DOHH2 (cell line): Measurements from ENCODE around the gene APLF.

ENCODE experiments used
- H3F3A ChIP-seq: fragments of 200-600 bp; sonication (generic), shearing (Covaris generic); 2 replicates; pipeline ENCODE4 v1.6.0; 2016; ENCODE audit warnings: antibody characterized with exemption, mild to moderate bottlenecking; ENCODE audit not compliant: control insufficient read depth, insufficient read depth
- H3K27ac ChIP-seq: fragments of 200-600 bp; sonication (generic); 2 replicates; pipeline ENCODE4 v1.5.1; 2014; ENCODE audit warnings: low read depth, mild to moderate bottlenecking, low read length, moderate library complexity
- H3K27me3 ChIP-seq: fragments of 200-600 bp; sonication (generic); 2 replicates; pipeline ENCODE4 v1.6.1; 2014; ENCODE audit warnings: mild to moderate bottlenecking, low read length, mixed read lengths; ENCODE audit not compliant: control insufficient read depth
- H3K36me3 ChIP-seq: fragments of 200-600 bp; sonication (generic); 2 replicates; pipeline ENCODE4 v1.6.1; 2014; ENCODE audit warnings: mild to moderate bottlenecking, low read length, moderate library complexity, mixed read lengths; ENCODE audit not compliant: control insufficient read depth
- H3K4me1 ChIP-seq: fragments of 200-600 bp; sonication (generic); 2 replicates; pipeline ENCODE4 v1.6.1; 2014; ENCODE audit warnings: mild to moderate bottlenecking, low read length, mixed read lengths; ENCODE audit not compliant: control insufficient read depth
- H3K4me2 ChIP-seq: fragments of 200-600 bp; sonication (generic); 2 replicates; pipeline ENCODE4 v1.6.0; 2014; ENCODE audit warnings: mild to moderate bottlenecking, low read length, moderate library complexity
- H3K4me3 ChIP-seq: fragments of 200-600 bp; sonication (generic); 2 replicates; pipeline ENCODE4 v1.5.1; 2014; ENCODE audit warnings: mild to moderate bottlenecking, low read length, mixed read lengths
- H3K79me2 ChIP-seq: fragments of 200-600 bp; sonication (generic); 2 replicates; pipeline ENCODE4 v1.6.1; 2014; ENCODE audit warnings: mild to moderate bottlenecking, low read length, mixed read lengths; ENCODE audit not compliant: control insufficient read depth
- H3K9me2 ChIP-seq: fragments of 200-600 bp; sonication (generic); replicated peaks from 2 replicates; pipeline ENCODE4 v1.6.1; 2014; ENCODE audit warnings: mild to moderate bottlenecking, low read length, mixed read lengths; ENCODE audit not compliant: control insufficient read depth
- H3K9me3 ChIP-seq: fragments of 200-600 bp; sonication (generic); 2 replicates; pipeline ENCODE4 v1.6.1; 2014; ENCODE audit warnings: antibody characterized with exemption, low read length, mixed read lengths; ENCODE audit not compliant: control insufficient read depth, insufficient read depth
- H4K20me1 ChIP-seq: fragments of 200-600 bp; sonication (generic); 2 replicates; pipeline ENCODE4 v1.6.0; 2014; ENCODE audit warnings: low read depth, mild to moderate bottlenecking, antibody characterized with exemption, low read length, moderate library complexity; ENCODE audit not compliant: control insufficient read depth, insufficient read depth
- EZH2phosphoT487 ChIP-seq: fragments of 200-600 bp; sonication (generic); IDR thresholded peaks from 2 replicates; pipeline ENCODE4 v1.6.1; 2017; ENCODE audit warnings: borderline replicate concordance, mild to moderate bottlenecking, antibody characterized with exemption, low read length, moderate library complexity, mixed read lengths
- TF ChIP-seq, protein P1 (sequence below): fragments of 200-600 bp; sonication (generic); IDR thresholded peaks from one replicate; pipeline ENCODE4 v1.5.1; 2014; ENCODE audit warnings: antibody characterized with exemption, mild to moderate bottlenecking, low read depth, low read length; ENCODE audit not compliant: poor library complexity, severe bottlenecking

The APLF gene

DNA sequence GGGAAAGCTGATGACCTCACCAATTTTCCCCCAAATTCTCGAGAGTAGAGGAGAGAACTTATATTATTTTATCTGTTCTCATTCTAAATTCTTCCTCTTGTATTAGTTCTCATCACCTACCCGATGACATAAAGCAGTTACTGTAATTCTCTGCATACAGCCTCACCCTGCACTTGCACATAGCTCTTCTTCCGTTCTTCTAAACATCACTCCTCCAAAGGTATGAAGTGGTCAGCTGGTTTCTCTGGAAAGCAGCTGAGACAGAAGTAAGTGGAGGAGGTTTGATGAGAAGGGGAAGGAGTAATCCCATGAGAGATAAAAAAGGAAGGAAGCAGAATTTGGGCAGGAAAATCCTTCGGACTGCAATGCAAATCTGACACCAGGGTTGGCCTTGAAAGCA lies 39.3 kb upstream of the APLF start:
- Histone ChIP-seq H3F3A (no peaks in the 10 kb centered on the region; the same call in 1 of the 2 replicates), H3K4me3 (no peak overlapping the region), H3K9me3 (peaks cover 11% of the 10 kb centered on the region; the same call in 1 of the 2 replicates), H3K27me3 (no peaks in the 10 kb centered on the region), H3K27ac (no peak overlapping the region), H4K20me1 (no peaks in the 10 kb centered on the region), H3K79me2 (no peaks in the 10 kb centered on the region), H3K9me2 (no peaks in the 10 kb centered on the region), H3K4me1 (peaks cover 51% of the 10 kb centered on the region), H3K4me2 (0 out of 2 replicates have a peak overlapping the region, but pooled peaks have one; percentile 18), H3K36me3 (no peaks in the 10 kb centered on the region)
- no peak for TF ChIP-seq EZH2phosphoT487
- TF ChIP-seq, protein P1, sequence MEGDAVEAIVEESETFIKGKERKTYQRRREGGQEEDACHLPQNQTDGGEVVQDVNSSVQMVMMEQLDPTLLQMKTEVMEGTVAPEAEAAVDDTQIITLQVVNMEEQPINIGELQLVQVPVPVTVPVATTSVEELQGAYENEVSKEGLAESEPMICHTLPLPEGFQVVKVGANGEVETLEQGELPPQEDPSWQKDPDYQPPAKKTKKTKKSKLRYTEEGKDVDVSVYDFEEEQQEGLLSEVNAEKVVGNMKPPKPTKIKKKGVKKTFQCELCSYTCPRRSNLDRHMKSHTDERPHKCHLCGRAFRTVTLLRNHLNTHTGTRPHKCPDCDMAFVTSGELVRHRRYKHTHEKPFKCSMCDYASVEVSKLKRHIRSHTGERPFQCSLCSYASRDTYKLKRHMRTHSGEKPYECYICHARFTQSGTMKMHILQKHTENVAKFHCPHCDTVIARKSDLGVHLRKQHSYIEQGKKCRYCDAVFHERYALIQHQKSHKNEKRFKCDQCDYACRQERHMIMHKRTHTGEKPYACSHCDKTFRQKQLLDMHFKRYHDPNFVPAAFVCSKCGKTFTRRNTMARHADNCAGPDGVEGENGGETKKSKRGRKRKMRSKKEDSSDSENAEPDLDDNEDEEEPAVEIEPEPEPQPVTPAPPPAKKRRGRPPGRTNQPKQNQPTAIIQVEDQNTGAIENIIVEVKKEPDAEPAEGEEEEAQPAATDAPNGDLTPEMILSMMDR: no peak

DNA sequence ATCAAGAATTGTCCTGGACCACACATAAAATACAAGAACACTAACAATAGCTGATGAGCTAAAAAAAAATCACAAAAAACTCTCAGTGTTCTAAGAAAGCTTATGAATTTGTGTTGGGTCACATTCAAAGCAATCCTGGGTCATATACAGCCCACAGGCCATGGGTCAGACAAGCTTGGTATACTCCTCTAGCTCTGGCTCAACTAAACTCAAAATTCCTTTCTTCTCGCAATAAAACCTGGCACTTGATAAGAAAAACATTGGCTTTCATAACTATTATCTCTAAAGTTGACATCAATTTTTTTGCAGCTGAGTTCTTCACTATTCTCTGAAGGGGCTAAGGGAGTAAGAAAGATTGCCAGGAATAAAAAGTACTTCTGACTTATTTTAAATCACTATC lies 38.6 kb upstream of the APLF start:
- H3F3A ChIP-seq: no peaks in the 10 kb centered on the region; the same call in 1 of the 2 replicates
- no peaks in the 10 kb centered on the region for H3K27me3 ChIP-seq
- H3K79me2 ChIP-seq: no peaks in the 10 kb centered on the region
- H3K4me2 ChIP-seq: no peak overlapping the region
- TF ChIP-seq EZH2phosphoT487: no peak
- TF ChIP-seq, protein P1: no peak
- no peak overlapping the region for H3K4me3 ChIP-seq
- H4K20me1 ChIP-seq: no peaks in the 10 kb centered on the region
- H3K4me1 ChIP-seq: peaks cover 46% of the 10 kb centered on the region
- no peak overlapping the region for H3K27ac ChIP-seq
- H3K36me3 ChIP-seq: no peaks in the 10 kb centered on the region
- peaks cover 11% of the 10 kb centered on the region; the same call in 1 of the 2 replicates for H3K9me3 ChIP-seq
- no peaks in the 10 kb centered on the region for H3K9me2 ChIP-seq

DNA sequence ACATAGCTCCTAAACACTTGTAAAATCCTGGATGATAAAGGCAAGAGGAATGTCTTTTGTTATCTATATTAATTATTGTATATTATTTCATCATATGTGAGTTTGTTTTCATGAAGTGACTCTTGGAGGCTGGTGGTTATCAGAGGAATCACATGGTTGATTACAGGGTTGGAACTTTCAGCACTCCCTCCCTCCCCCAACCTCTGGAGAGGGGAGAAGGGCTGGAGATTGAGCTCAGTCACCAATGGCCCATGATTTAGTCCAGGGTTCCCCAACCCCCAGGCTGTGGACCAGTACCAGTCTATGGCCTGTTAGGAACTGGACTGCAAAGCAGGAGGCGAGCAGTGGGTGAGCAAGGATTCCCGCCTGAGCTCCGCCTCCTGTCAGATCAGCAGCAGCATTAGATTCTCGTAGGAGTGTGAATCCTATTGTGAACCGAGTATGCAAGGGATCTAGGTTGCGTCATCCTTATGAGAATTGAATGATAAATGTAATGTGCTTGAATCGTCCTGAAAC lies 38.0 kb upstream of the APLF start:
- Histone ChIP-seq H3K9me2 (no peaks in the 10 kb centered on the region), H3K4me3 (no peak overlapping the region), H3K36me3 (no peaks in the 10 kb centered on the region), H3K4me2 (no peak overlapping the region), H3K4me1 (peaks cover 39% of the 10 kb centered on the region), H3F3A (no peaks in the 10 kb centered on the region; the same call in 1 of the 2 replicates), H3K27me3 (no peaks in the 10 kb centered on the region), H3K27ac (no peak overlapping the region), H3K9me3 (peaks cover 11% of the 10 kb centered on the region; the same call in 1 of the 2 replicates), H3K79me2 (no peaks in the 10 kb centered on the region), H4K20me1 (no peaks in the 10 kb centered on the region)
- TF ChIP-seq, protein P1: no peak
- no peak for TF ChIP-seq EZH2phosphoT487
